ENCODE data around the gene LRRC8E. TPM values are rescaled to one million over a fixed set of nuclear protein-coding genes. Genes with fewer than 3 reads are reported as not detected.

The LRRC8E gene
- total RNA-seq, 1 donor: 10.5 TPM

GRCh38 chr19:7877249-7877836 lies 11.0 kb upstream of the LRRC8E start:
- H3K9me3 ChIP-seq (ENCODE audit: low read depth, low read length): no peaks in the 10 kb centered on the region
- no peaks in the 10 kb centered on the region for H3K79me2 ChIP-seq (ENCODE audit: insufficient read depth, low read length)
- no peaks in the 10 kb centered on the region for H3K36me3 ChIP-seq (ENCODE audit: insufficient read depth, low read length)
- no peak for TF ChIP-seq CTCF (IDR thresholded peaks at IDR 0.05; ENCODE audit: extremely low read depth, low read depth, low read length)
- peak; percentile 81 for DNase-seq (ENCODE audit: insufficient read length, low spot score, missing footprints)
- peak overlapping the region; percentile 29 for H2AFZ ChIP-seq (ENCODE audit: low read length)
- no peak overlapping the region for H3K27ac ChIP-seq (ENCODE audit: low read depth, low read length)
- H3K4me2 ChIP-seq (ENCODE audit: insufficient read depth, low read length): peak overlapping the region; percentile 23
- H3K27me3 ChIP-seq (ENCODE audit: insufficient read depth, low read length): peaks cover 25% of the 10 kb centered on the region
- H3K4me1 ChIP-seq (ENCODE audit: insufficient read depth, low read length): peaks cover 4% of the 10 kb centered on the region
- H3K4me3 ChIP-seq (ENCODE audit: insufficient read depth, low read length): no peak overlapping the region
- no peaks in the 10 kb centered on the region for H4K20me1 ChIP-seq (ENCODE audit: insufficient read depth, low read length)

- H3K79me2 ChIP-seq (ENCODE audit: insufficient read depth, low read length): no peaks in the 10 kb centered on the region
- no peak overlapping the region for H2AFZ ChIP-seq (ENCODE audit: low read length)
- TF ChIP-seq CTCF (IDR thresholded peaks at IDR 0.05; ENCODE audit: extremely low read depth, low read depth, low read length): no peak
- H3K36me3 ChIP-seq (ENCODE audit: insufficient read depth, low read length): no peaks in the 10 kb centered on the region
- peaks cover 8% of the 10 kb centered on the region for H3K27me3 ChIP-seq (ENCODE audit: insufficient read depth, low read length)
- DNase-seq (ENCODE audit: insufficient read length, low spot score, missing footprints): peak; percentile 39
- H3K4me3 ChIP-seq (ENCODE audit: insufficient read depth, low read length): no peak overlapping the region
- H3K4me2 ChIP-seq (ENCODE audit: insufficient read depth, low read length): no peak overlapping the region
- no peaks in the 10 kb centered on the region for H3K9me3 ChIP-seq (ENCODE audit: low read depth, low read length)
- H3K27ac ChIP-seq (ENCODE audit: low read depth, low read length): no peak overlapping the region
- H4K20me1 ChIP-seq (ENCODE audit: insufficient read depth, low read length): no peaks in the 10 kb centered on the region
- peaks cover 4% of the 10 kb centered on the region for H3K4me1 ChIP-seq (ENCODE audit: insufficient read depth, low read length)
Measured at GRCh38 chr19:7879111-7879807, 9.1 kb upstream of the LRRC8E start.

GRCh38 chr19:7879836-7880235 lies 8.5 kb upstream of the LRRC8E start:
- Histone ChIP-seq H3K27me3 (ENCODE audit: insufficient read depth, low read length) (peaks cover 2% of the 10 kb centered on the region), H3K27ac (ENCODE audit: low read depth, low read length) (no peak overlapping the region), H4K20me1 (ENCODE audit: insufficient read depth, low read length) (no peaks in the 10 kb centered on the region), H3K79me2 (ENCODE audit: insufficient read depth, low read length) (no peaks in the 10 kb centered on the region), H3K4me2 (ENCODE audit: insufficient read depth, low read length) (no peak overlapping the region), H2AFZ (ENCODE audit: low read length) (no peak overlapping the region), H3K4me3 (ENCODE audit: insufficient read depth, low read length) (no peak overlapping the region), H3K36me3 (ENCODE audit: insufficient read depth, low read length) (no peaks in the 10 kb centered on the region), H3K9me3 (ENCODE audit: low read depth, low read length) (no peaks in the 10 kb centered on the region), H3K4me1 (ENCODE audit: insufficient read depth, low read length) (peaks cover 4% of the 10 kb centered on the region)
- no peak for DNase-seq (ENCODE audit: insufficient read length, low spot score, missing footprints)
- no peak for TF ChIP-seq CTCF (IDR thresholded peaks at IDR 0.05; ENCODE audit: extremely low read depth, low read depth, low read length)

GRCh38 chr19:7881910-7882309 lies 6.4 kb upstream of the LRRC8E start:
- Histone ChIP-seq H3K27ac (ENCODE audit: low read depth, low read length) (no peak overlapping the region), H3K27me3 (ENCODE audit: insufficient read depth, low read length) (no peaks in the 10 kb centered on the region), H3K4me2 (ENCODE audit: insufficient read depth, low read length) (no peak overlapping the region), H4K20me1 (ENCODE audit: insufficient read depth, low read length) (no peaks in the 10 kb centered on the region), H3K4me1 (ENCODE audit: insufficient read depth, low read length) (peaks cover 4% of the 10 kb centered on the region), H3K36me3 (ENCODE audit: insufficient read depth, low read length) (no peaks in the 10 kb centered on the region), H3K4me3 (ENCODE audit: insufficient read depth, low read length) (no peak overlapping the region), H3K9me3 (ENCODE audit: low read depth, low read length) (no peaks in the 10 kb centered on the region), H2AFZ (ENCODE audit: low read length) (no peak overlapping the region), H3K79me2 (ENCODE audit: insufficient read depth, low read length) (no peaks in the 10 kb centered on the region)
- no peak for TF ChIP-seq CTCF (IDR thresholded peaks at IDR 0.05; ENCODE audit: extremely low read depth, low read depth, low read length)
- no peak for DNase-seq (ENCODE audit: insufficient read length, low spot score, missing footprints)

All from osteoblast (primary cell).